HCT116 (cell line): Measurements from ENCODE around the gene GZMA. TPM values are rescaled to one million over a fixed set of nuclear protein-coding genes. Genes with fewer than 3 reads are reported as not detected.

Source experiments
- ATAC-seq: fragments of 200-7000 bp; cut with Tn5 transposase; 2 replicates; pipeline ENCODE4 v1.9.1; 2020; ENCODE audit warnings: mild to moderate bottlenecking, moderate library complexity
- BruUV-seq: library from RNA; stranded (reverse); fragments of 400-500 nt; replicated peaks from 2 replicates; lab custom pipeline; 2021; lab: Mats Ljungman, UMichigan
- CTCF ChIA-PET: fragments of 300-600 bp; sonication (Branson Sonifier 250); formaldehyde crosslinking; loops from one replicate; lab custom pipeline; 2021; ENCODE audit warnings: antibody characterized with exemption; lab: Charles Lee
- POLR2A ChIA-PET: fragments of 300-600, 350-600 bp; sonication (Branson Sonifier 250); formaldehyde crosslinking; loops from one replicate; lab custom pipeline; 2021; ENCODE audit warnings: antibody characterized with exemption; lab: Charles Lee
- RAD21 ChIA-PET, 2 experiments: fragments of 300-600 bp; sonication (Branson Sonifier 250); formaldehyde crosslinking; loops; one replicate each; lab custom pipeline; 2023; ENCODE audit warnings: low total read pairs in 2 of 2; ENCODE audit not compliant: uncharacterized antibody in 2 of 2, unreplicated experiment in 2 of 2, low non-redundant PET in 1 of 2; lab: Charles Lee
- DNase-seq: peaks from one replicate; pipeline ENCODE4 v3.0.0-alpha.2; 2010; ENCODE audit warnings: low read depth, low spot score
- H2AFZ ChIP-seq: fragments of 200-600 bp; shearing (Covaris generic), sonication (generic); 2 replicates; pipeline ENCODE4 v1.6.1; 2017; ENCODE audit warnings: low read depth, mixed run types, mixed read lengths, antibody characterized with exemption, low read length; ENCODE audit not compliant: poor library complexity, severe bottlenecking
- H3K27ac ChIP-seq: 2 replicates; pipeline ENCODE4 v1.5.1; 2012; ENCODE audit warnings: low read depth, low read length
- H3K27me3 ChIP-seq: fragments of 200-600 bp; sonication (generic); 2 replicates; pipeline ENCODE4 v1.6.1; 2016; ENCODE audit warnings: mixed run types, low read length, mixed read lengths; ENCODE audit not compliant: insufficient read depth
- H3K36me3 ChIP-seq, 2 experiments: fragments of 200-500 bp in 1 of 2; fragments of 200-600 bp in 1 of 2; sonication (Bioruptor generic) in 1 of 2; sonication (generic) in 1 of 2; 2 replicates each; pipeline versions ENCODE4 v1.5.1 to v1.6.1; 2014 to 2016; ENCODE audit warnings: low read length in 2 of 2, inconsistent platforms in 1 of 2, mixed read lengths in 1 of 2, mixed run types in 1 of 2; ENCODE audit not compliant: insufficient read depth in 2 of 2, control insufficient read depth in 1 of 2
- H3K4me1 ChIP-seq, 2 experiments: fragments of 200-600 bp in 1 of 2; sonication (generic) in 1 of 2; 2 replicates each; pipeline versions ENCODE4 v1.5.1 to v1.6.1; 2012 to 2017; ENCODE audit warnings: low read length in 2 of 2, inconsistent platforms in 1 of 2, mild to moderate bottlenecking in 1 of 2, mixed read lengths in 1 of 2, mixed run types in 1 of 2, moderate library complexity in 1 of 2; ENCODE audit not compliant: insufficient read depth in 2 of 2, control insufficient read depth in 1 of 2
- H3K4me2 ChIP-seq: fragments of 200-600 bp; sonication (generic); 2 replicates; pipeline ENCODE4 v1.6.1; 2017; ENCODE audit warnings: mixed run types, low read length, mixed read lengths
- H3K4me3 ChIP-seq, 2 experiments: fragments of 200-600 bp in 1 of 2; sonication (generic) in 1 of 2; replicated peaks in 1 of 2; 2 replicates each; pipeline ENCODE4 v1.5.1; 2011 to 2016; ENCODE audit warnings: low read length in 2 of 2, control low read depth in 1 of 2, low read depth in 1 of 2, mild to moderate bottlenecking in 1 of 2, mixed read lengths in 1 of 2, mixed run types in 1 of 2
- H3K79me2 ChIP-seq: fragments of 200-600 bp; sonication (generic); 2 replicates; pipeline ENCODE4 v1.6.1; 2017; ENCODE audit warnings: mild to moderate bottlenecking, mixed run types, low read length, moderate library complexity, mixed read lengths; ENCODE audit not compliant: insufficient read depth
- H3K9ac ChIP-seq: fragments of 200-600 bp; sonication (generic); 2 replicates; pipeline ENCODE4 v1.6.1; 2016; ENCODE audit warnings: low read length, mixed read lengths
- H3K9me2 ChIP-seq: fragments of 200-600 bp; sonication (generic), shearing (Covaris generic); 2 replicates; pipeline ENCODE4 v1.6.1; 2017; ENCODE audit warnings: mixed run types, mild to moderate bottlenecking, moderate library complexity; ENCODE audit not compliant: insufficient read depth
- H3K9me3 ChIP-seq, 2 experiments: fragments of 200-500 bp in 1 of 2; fragments of 200-600 bp in 1 of 2; sonication (Bioruptor generic) in 1 of 2; sonication (generic) in 1 of 2; 2 replicates each; pipeline ENCODE4 v1.6.1; 2014 to 2017; ENCODE audit warnings: low read length in 2 of 2, mixed read lengths in 2 of 2, inconsistent platforms in 1 of 2, low read depth in 1 of 2, mild to moderate bottlenecking in 1 of 2, mixed run types in 1 of 2, moderate library complexity in 1 of 2; ENCODE audit not compliant: control insufficient read depth in 1 of 2, insufficient read depth in 1 of 2
- H4K20me1 ChIP-seq: fragments of 200-600 bp; sonication (generic), shearing (Covaris generic); 2 replicates; pipeline ENCODE4 v1.6.1; 2017; ENCODE audit warnings: mixed run types, mild to moderate bottlenecking, moderate library complexity; ENCODE audit not compliant: insufficient read depth
- CBX3 ChIP-seq: IDR thresholded peaks from 2 replicates; pipeline ENCODE4 v1.6.1; 2012; ENCODE audit warnings: low read depth
- EGR1 ChIP-seq: IDR thresholded peaks from 2 replicates; pipeline ENCODE4 v1.6.1; 2012; ENCODE audit warnings: low read depth
- ELF1 ChIP-seq: IDR thresholded peaks from 2 replicates; pipeline ENCODE4 v1.6.1; 2012; ENCODE audit warnings: low read depth, borderline replicate concordance
- JUND ChIP-seq: IDR thresholded peaks from 2 replicates; pipeline ENCODE4 v1.6.1; 2012
- POLR2A ChIP-seq: IDR thresholded peaks from 2 replicates; pipeline ENCODE4 v1.7.0; 2011; ENCODE audit warnings: borderline replicate concordance; ENCODE audit not compliant: insufficient read depth, insufficient read length; ENCODE audit errors: extremely low read depth
- SIN3A ChIP-seq: IDR thresholded peaks from 2 replicates; pipeline ENCODE4 v1.6.1; 2012; ENCODE audit warnings: low read depth
- SP1 ChIP-seq: IDR thresholded peaks from 2 replicates; pipeline ENCODE4 v1.6.1; 2012; ENCODE audit warnings: low read depth
- YY1 ChIP-seq: IDR thresholded peaks from 2 replicates; pipeline ENCODE4 v1.6.1; 2011; ENCODE audit warnings: low read length, low read depth, moderate library complexity, mild to moderate bottlenecking; ENCODE audit not compliant: insufficient replicate concordance; ENCODE audit errors: extremely low read depth
- ZFX ChIP-seq: fragments of 450-650 bp; IDR thresholded peaks from 2 replicates; pipeline ENCODE4 v1.6.1; 2017
- intact Hi-C: fragments of 100-400 bp; cut with micrococcal nuclease; formaldehyde crosslinking; loops from 2 replicates; pipeline ENCODE4 v1.10.0; 2022
- total RNA-seq: library from RNA; stranded (reverse); gene quantifications from one replicate; pipeline ENCODE4 v1.2.1, GENCODE V29; 2021; ENCODE audit not compliant: unreplicated experiment
- TF ChIP-seq, protein P1 (sequence below): IDR thresholded peaks from 2 replicates; pipeline ENCODE4 v1.6.1; 2011; ENCODE audit warnings: mild to moderate bottlenecking, low read length, moderate library complexity; ENCODE audit not compliant: insufficient replicate concordance; ENCODE audit errors: extremely low read depth
- TF ChIP-seq, protein P2 (sequence below): IDR thresholded peaks from 2 replicates; pipeline ENCODE4 v1.6.1; 2012

GZMA gene
- total RNA-seq, 1 experiment from 2014 or later: not detected

DNA sequence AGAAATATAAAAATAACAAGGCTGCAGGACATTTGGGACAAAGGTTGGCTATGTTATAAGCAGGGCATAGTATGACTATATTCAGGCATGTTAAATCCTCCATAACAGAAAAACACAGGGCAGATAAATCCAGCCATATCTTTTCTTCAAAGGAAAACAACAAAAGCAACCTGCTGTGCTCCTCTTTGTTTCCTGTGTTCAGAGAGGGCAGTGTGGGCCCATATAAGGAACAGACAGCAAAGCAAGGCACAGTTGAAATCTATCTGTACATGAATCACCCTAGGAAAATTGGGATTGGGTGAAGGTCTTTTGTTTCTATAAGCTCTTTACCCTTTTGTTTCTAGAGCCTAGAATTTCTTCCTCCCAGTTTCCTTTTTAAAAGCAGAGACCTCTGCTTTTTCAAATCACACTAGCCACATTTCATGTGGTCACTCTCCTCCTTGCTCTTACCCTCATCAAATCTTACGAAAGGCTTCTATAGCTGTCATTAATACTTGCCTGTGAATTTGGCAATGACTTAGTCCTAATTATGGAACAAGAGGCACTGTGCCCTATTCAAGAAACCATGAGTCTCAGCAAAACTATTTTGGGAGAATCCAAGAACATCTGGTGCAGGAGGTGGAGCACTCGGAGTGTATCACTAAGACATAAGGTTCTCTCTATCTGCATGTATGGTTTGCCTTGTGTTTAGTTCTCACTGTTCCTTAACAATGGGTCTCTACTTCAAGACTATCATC is 1.8 kb downstream of the GZMA start:
- ATAC-seq (no peak), DNase-seq (no peak)
- no peak overlapping the region for H3K4me2 ChIP-seq
- intact Hi-C loops: no loop called here
- H3K79me2 ChIP-seq: no peaks in the 10 kb centered on the region
- ChIA-PET RAD21 (no interaction called here), CTCF (no interaction called here), POLR2A (no interaction called here)
- TF ChIP-seq SIN3A (no peak), POLR2A (no peak), CBX3 (no peak), SP1 (no peak), ELF1 (no peak), EGR1 (no peak), YY1 (no peak), JUND (no peak), ZFX (no peak)
- TF ChIP-seq, protein P1, sequence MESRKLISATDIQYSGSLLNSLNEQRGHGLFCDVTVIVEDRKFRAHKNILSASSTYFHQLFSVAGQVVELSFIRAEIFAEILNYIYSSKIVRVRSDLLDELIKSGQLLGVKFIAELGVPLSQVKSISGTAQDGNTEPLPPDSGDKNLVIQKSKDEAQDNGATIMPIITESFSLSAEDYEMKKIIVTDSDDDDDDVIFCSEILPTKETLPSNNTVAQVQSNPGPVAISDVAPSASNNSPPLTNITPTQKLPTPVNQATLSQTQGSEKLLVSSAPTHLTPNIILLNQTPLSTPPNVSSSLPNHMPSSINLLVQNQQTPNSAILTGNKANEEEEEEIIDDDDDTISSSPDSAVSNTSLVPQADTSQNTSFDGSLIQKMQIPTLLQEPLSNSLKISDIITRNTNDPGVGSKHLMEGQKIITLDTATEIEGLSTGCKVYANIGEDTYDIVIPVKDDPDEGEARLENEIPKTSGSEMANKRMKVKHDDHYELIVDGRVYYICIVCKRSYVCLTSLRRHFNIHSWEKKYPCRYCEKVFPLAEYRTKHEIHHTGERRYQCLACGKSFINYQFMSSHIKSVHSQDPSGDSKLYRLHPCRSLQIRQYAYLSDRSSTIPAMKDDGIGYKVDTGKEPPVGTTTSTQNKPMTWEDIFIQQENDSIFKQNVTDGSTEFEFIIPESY: no peak
- TF ChIP-seq, protein P2, sequence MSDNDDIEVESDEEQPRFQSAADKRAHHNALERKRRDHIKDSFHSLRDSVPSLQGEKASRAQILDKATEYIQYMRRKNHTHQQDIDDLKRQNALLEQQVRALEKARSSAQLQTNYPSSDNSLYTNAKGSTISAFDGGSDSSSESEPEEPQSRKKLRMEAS: no peak
- H3K27ac ChIP-seq: no peak overlapping the region
- no peak overlapping the region for H3K4me3 ChIP-seq
- no peak overlapping the region for H3K9ac ChIP-seq
- no peaks in the 10 kb centered on the region for H3K4me1 ChIP-seq
- H4K20me1 ChIP-seq: no peaks in the 10 kb centered on the region
- no peaks in the 10 kb centered on the region for H3K9me2 ChIP-seq
- peaks cover 20% of the 10 kb centered on the region; the same call in 1 of the 2 replicates for H3K27me3 ChIP-seq
- H3K9me3 ChIP-seq: no peaks in the 10 kb centered on the region
- H3K36me3 ChIP-seq: no peaks in the 10 kb centered on the region
- H2AFZ ChIP-seq: no peak overlapping the region
- no TSS peak for BruUV-seq
